Measurements from ENCODE around the gene ZNF541.

Gene ZNF541

DNA sequence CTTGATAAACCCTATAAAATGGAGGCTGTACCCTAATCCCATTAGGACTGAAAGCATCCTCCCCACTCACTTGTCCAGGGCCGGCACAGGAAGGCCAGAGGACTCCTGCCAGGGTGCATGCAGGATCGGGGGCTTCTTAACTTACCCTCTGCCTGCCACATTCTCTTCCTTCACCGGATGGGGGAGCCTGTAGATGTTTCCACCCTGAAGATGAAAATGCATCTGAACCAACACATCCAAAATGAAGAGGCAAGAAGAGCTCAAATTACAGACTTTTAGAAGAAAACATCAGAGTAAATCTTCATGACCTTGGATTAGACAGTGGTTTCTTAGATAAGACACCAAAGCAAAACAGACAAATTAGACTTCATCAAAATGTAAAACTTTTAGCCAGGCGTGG lies 32.2 kb downstream of the ZNF541 start:
- no peak for DNase-seq

DNA sequence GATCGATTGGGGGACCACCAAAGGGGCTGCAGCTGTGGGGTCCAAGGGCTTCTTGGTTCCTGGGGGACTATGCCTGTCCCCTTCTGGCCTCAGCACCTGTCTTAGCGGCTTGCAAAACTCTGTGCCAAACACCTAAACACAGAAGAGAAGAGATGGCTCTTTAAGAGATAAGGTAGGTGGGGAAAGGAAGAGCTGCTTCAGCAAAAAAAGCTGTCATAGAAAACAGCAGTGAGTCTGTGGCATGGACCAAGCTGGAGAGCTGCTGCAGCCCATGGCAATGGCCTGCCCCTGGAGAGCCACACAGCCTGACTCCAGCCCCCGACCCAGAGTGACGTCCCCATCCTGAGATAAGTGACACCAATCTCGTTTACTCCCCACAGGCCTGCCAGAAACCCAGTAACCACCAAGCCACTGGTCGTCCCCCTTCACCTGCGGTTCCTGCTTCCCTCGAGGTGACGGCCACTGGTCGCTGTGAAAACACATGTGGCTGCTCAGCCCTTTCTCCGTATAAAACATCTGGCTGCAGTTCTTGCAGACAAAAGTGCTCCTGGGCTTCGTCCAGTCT lies 33.1 kb downstream of the ZNF541 start:
- no peak for DNase-seq

DNA sequence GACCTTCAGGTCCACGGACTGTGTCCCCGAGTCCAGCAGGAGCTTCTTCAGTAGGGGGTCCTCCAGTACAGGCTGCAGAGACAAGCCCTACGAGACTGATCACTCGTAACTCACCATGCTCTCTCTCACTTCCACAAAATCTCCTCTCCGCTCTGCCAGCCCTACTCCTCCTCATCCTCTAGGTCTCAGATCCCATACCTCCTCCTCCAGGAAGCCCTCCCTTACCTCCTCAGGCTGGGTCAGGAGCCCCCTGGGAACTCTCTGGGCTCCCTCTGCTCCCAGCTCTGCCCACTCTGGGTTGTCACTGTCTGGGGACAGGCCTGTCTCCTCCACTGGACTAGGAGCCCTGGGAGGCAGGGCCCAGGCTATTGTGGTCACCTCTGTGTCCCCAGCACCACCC lies 34.1 kb downstream of the ZNF541 start:
- no peak for DNase-seq

DNA sequence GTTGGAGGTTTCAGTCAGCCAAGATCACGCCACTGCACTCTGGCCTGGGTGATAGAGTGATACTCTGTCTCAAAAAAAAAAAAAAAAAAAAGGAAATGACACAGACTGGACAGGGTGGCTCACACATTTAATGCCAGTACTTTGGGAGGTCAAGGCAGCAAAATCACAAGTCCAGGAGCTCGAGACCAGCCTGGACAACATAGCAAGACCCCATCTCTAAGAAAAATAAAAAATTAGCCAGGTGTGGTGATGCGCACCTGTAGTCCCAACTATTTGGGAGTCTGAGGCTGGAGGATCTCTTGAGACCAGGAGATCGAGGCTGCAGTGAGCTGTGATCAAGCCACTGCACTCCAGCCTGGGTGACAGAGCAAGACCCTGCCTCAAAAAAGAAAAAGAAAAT lies 35.5 kb downstream of the ZNF541 start:
- DNase-seq: no peak

DNA sequence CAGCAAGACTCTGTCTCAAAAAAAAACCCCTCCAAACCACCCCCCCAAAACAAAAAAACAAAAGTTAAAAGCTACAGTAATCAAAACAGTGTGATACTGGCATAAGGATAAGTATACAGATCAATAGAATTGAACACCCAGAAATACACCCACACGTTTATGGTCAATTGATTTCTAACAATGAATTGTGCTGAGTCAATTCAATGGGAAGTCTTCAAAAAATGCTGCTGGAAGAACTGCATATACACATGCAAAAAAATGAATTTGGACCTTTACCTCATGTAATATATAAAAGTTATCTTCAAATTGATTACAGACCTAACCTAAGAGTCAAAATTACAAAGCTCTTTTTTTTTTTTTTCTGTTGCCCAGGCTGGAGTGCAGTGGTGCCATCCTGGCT lies 38.3 kb downstream of the ZNF541 start:
- DNase-seq: no peak

DNA sequence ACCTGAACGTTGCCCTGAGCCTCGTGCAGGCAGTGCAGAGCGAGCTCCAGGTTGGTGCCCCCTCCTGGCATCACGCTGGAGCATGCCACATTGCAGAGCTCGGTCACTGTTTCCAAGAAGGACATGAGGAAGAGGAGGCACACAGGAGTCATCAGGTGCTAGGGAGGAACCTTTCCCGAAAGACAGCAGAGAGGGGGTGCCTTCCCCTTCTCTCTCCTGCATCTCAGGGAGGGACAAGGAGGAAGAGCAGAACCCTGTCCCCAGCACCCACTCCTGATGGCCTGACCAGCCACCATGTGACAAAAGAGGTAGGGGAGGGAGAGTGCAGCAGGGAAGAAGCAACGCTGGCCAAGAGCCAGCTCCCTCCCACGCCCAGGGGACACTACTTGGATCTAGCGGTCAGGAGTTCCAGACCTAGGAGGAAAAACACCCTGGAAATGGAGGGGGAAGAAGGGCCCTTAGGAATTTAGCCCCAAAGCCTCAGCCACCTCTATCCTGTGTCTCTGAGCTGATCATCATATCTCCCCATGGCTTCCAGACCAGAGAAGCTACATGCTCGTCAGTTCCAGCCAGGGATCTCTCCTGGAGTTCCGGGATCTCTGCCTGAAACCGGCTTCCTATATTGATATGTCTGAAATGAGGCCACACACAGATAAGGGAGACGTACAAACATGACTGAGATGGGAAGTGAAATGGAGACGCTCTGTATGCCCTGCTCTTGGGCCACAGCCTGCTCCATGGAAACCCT lies 41.1 kb downstream of the ZNF541 start:
- DNase-seq: no peak

DNA sequence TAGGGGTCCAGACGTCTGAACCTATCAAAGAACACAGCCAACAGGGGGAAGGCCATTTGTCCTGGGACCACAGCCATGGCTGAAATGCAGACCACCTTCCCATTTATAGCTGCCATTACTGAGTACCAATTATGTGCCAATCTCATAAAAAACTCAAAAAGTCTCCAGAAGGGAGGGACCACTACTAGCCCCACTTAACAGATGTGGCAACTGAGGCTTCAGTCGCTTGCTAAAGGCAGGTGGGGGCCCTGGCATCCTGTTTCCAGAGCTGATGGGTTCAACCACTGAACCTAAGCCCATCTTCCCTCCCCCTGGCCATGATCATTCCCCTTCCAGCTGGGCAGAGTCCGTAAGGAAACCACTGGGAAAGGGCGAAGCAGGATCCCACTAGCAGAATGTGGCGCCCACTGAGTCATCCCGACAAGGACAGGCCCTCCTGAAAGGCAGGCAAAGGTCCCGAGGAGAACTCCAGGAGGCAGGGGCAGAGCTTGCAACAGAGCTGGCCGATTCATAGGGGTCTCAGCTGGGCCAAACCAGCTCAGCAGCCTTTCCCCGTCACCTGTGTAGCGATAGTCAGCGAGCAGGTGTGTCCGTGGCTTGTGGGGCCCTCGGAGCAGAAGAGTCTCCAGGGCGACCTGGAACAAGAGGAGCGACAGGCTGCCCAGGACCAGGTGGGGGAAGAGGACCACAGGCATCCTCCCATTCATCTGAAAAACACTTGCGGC lies 43.8 kb downstream of the ZNF541 start:
- no peak for DNase-seq

DNA sequence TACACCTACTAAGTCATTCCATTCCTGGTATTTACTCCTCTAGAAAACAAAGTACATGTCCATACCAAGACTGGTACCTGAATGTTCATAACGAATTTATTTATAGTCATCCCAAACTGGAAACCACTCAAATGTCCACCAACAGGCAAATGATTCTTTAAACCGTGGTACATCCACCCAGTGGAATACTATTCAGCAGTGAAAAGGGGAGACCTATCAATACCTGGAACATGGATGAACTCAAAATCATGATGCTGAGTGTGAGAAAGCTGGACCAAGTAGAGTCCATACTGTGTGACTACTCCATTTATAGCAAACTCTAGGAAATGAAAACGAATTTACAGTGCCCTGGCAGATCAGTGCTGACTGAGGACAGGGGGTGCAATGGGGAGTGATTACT lies 46.1 kb downstream of the ZNF541 start:
- DNase-seq: no peak

DNA sequence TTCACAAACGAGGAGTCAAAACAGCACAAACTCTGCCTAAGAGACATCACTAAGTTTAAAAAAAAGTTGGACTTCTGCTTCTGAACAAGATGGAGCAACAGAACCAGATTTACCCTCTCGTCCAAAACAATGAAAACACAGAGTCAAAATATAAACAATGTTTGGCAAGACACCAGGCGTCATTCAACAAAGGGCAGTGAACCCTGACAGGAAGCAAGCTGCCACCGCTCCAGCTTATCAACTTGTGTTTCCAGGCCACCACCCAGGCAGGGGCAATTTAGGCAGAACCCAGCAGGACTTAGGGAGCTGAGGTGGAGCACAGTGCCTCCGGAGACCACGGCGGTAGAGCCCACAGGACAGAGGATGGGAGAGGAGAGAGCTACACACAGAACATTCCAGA lies 49.5 kb downstream of the ZNF541 start:
- DNase-seq: no peak

Measured in right forelimb (tissue), 1 donor.